Right lobe of liver (tissue), 6 donors: Measurements from ENCODE around the gene SEC14L2. TPM values are rescaled to one million over a fixed set of nuclear protein-coding genes. Genes with fewer than 3 reads are reported as not detected.

ENCODE experiments used
- ATAC-seq, 4 donors: fragments of 200-7000 bp; cut with Tn5 transposase; one replicate each; pipeline ENCODE4 v1.9.1; 2020; ENCODE audit warnings: mild to moderate bottlenecking in 4 of 4, moderate library complexity in 4 of 4
- DNase-seq, 3 donors: peaks; one replicate each; pipeline ENCODE4 v3.0.0-alpha.2; 2020
- H3K27ac ChIP-seq, 3 donors: fragments of 200-600 bp; one replicate each; pipeline ENCODE4 v1.8.0; 2022
- H3K27me3 ChIP-seq, 2 donors: fragments of 200-600 bp; one replicate each; pipeline ENCODE4 v1.8.0; 2022
- H3K36me3 ChIP-seq, 4 donors: fragments of 200-600 bp; sonication (generic) in 1 of 4; one replicate each; pipeline versions ENCODE4 v1.5.1 to v1.8.0; 2017 to 2022; ENCODE audit warnings: control low read depth in 1 of 4
- H3K4me1 ChIP-seq, 4 donors: fragments of 200-600 bp; sonication (generic) in 1 of 4; one replicate each; pipeline versions ENCODE4 v1.5.1 to v1.8.0; 2017 to 2022; ENCODE audit warnings: control low read depth in 1 of 4
- H3K4me3 ChIP-seq, 3 donors: fragments of 200-600 bp; one replicate each; pipeline ENCODE4 v1.8.0; 2022
- H3K9me3 ChIP-seq, 4 donors: fragments of 200-600 bp; sonication (generic) in 1 of 4; one replicate each; pipeline versions ENCODE4 v1.5.1 to v1.8.0; 2017 to 2022; ENCODE audit warnings: control low read depth in 1 of 4
- CTCF ChIP-seq, 4 donors: fragments of 200-600 bp in 3 of 4; fragments of 450-650 bp in 1 of 4; IDR thresholded peaks; one replicate each; pipeline versions ENCODE4 v1.5.1 to v1.8.0; 2016 to 2022; ENCODE audit warnings: antibody characterized with exemption in 4 of 4, mild to moderate bottlenecking in 2 of 4
- POLR2A ChIP-seq: fragments of 450-650 bp; IDR thresholded peaks from one replicate; pipeline ENCODE4 v1.6.1; 2017; ENCODE audit warnings: antibody characterized with exemption, mild to moderate bottlenecking
- WGBS: methylation state at CpG from one replicate; pipeline ENCODE4 v1.1.6; 2018; ENCODE audit warnings: low coverage, low lambda C conversion rate; ENCODE audit not compliant: insufficient coverage; ENCODE audit errors: missing lambda C conversion rate; 5-methylcytosine and 5-hydroxymethylcytosine counted together
- intact Hi-C, 2 donors: fragments of 100-400 bp; cut with DNase I; formaldehyde crosslinking; loops; one replicate each; pipeline versions ENCODE4 v1.11.2 to v1.14.1; 2022
- long read RNA-seq: library from polyadenylated mRNA; unstranded; transcript quantifications from one replicate; pipeline ENCODE4 v2.0.0, GENCODE V29; 2019
- total RNA-seq, 6 experiments: library from RNA; depleted of rRNA in 2 of 6; stranded (reverse); fragments of >200 nt in 2 of 6; fragmentation: NEBNext Ultra II Directional in 3 of 6; extraction: Animal tissue kit (Norgen Biotek cat#: 25700) in 3 of 6; gene quantifications; one replicate each; pipeline versions ENCODE4 v1.1.0 to v1.2.4, GENCODE V29; 2016 to 2023
- donor health status: DM: no; HTN: yes; CAD: no.
- donor health status: DM: no; HTN: no; CAD: no.
- donor health status: DM: no; HTN: no; CAD: no.
- donor health status: DM: no; HTN: yes; CAD: no.
- donor health status: DM: no; HTN: yes; CAD: no.

The SEC14L2 gene
- 100 to 1,000 TPM in 3 of 6 experiments, 10 to 100 TPM in 3; 42.7 to 240 (median 101) TPM for total RNA-seq
- long read RNA-seq, full-length matches to known transcripts, result 24 of 27 reads
- long read RNA-seq, partial matches to known transcripts, result 1 of 27 reads
- long read RNA-seq, other reads (novel, unspliced or antisense), result 2 of 27 reads

GRCh38 chr22:30396871-30397655 lies at the start of gene SEC14L2:
SEC14L2 (plus strand) TSS chr22:30397018; CDS start chr22:30397117, 99 bp downstream.
- Histone ChIP-seq H3K4me3 (peak within 1 kb of the TSS; percentile 64 to 99 (median 91)), H3K36me3 (peaks cover 0 to 25% (median 3%) of the 10 kb centered on the region in 4 donors), H3K27me3 (no peaks in the 10 kb centered on the region), H3K9me3 (no peaks in the 10 kb centered on the region), H3K27ac (peak within 1 kb of the TSS; percentile 66 to 94 (median 90)), H3K4me1 (peaks cover 0 to 53% (median 25%) of the 10 kb centered on the region in 4 donors)
- ATAC-seq, result peak; percentile 57 to 64 (median 60)
- peak; percentile 87 to 93 (median 91) for DNase-seq
- WGBS, result no CpG with 5 or more reads among the region's 56 CpGs
- intact Hi-C loops, result loop anchor here in 1 of 2 donors (10.0 kb wide), 1 partner anchor 78 kb away; the partner anchor contains the start of gene SEC14L3
- TF ChIP-seq CTCF (IDR thresholded peaks at IDR 0.05) (no peak), POLR2A (peak; percentile 81)

GRCh38 chr22:30347255-30347892 lies 49.4 kb upstream of the SEC14L2 start:
- WGBS, result 76% methylated on average over 3 of the region's 5 CpGs
- intact Hi-C loops, result no loop called here
- Histone ChIP-seq H3K36me3 (peaks cover 19 to 96% (median 62%) of the 10 kb centered on the region in 4 donors), H3K27ac (no peak overlapping the region), H3K4me3 (no peak overlapping the region), H3K4me1 (no peaks in the 10 kb centered on the region), H3K27me3 (no peaks in the 10 kb centered on the region), H3K9me3 (no peaks in the 10 kb centered on the region)
- TF ChIP-seq POLR2A (no peak), CTCF (IDR thresholded peaks at IDR 0.05) (no peak)
- ATAC-seq (no peak), DNase-seq (no peak)

GRCh38 chr22:30348404-30348803 lies 48.4 kb upstream of the SEC14L2 start:
- ATAC-seq, result no peak
- Histone ChIP-seq H3K27me3 (no peaks in the 10 kb centered on the region), H3K9me3 (no peaks in the 10 kb centered on the region), H3K27ac (no peak overlapping the region), H3K36me3 (peaks cover 11 to 93% (median 60%) of the 10 kb centered on the region in 4 donors), H3K4me3 (no peak overlapping the region), H3K4me1 (no peaks in the 10 kb centered on the region)
- 83% methylated on average over 1 of the region's 4 CpGs for WGBS
- no peak for DNase-seq
- intact Hi-C loops, result no loop called here
- no peak for TF ChIP-seq POLR2A
- no peak for TF ChIP-seq CTCF (IDR thresholded peaks at IDR 0.05)

GRCh38 chr22:30348809-30349208 lies 48.0 kb upstream of the SEC14L2 start:
- no peaks in the 10 kb centered on the region for H3K4me1 ChIP-seq
- no peaks in the 10 kb centered on the region for H3K9me3 ChIP-seq
- no peak for ATAC-seq
- no peak for DNase-seq
- intact Hi-C loops, result no loop called here
- peaks cover 10 to 89% (median 56%) of the 10 kb centered on the region in 4 donors for H3K36me3 ChIP-seq
- no peak overlapping the region for H3K27ac ChIP-seq
- no peaks in the 10 kb centered on the region for H3K27me3 ChIP-seq
- TF ChIP-seq CTCF (IDR thresholded peaks at IDR 0.05) (no peak), POLR2A (no peak)
- no peak overlapping the region for H3K4me3 ChIP-seq
- WGBS, result 69% methylated on average over 4 of the region's 4 CpGs
